Gastrocnemius medialis (tissue), 4 donors: ENCODE results near the gene EIF3M. TPM values are rescaled to one million over a fixed set of nuclear protein-coding genes. Genes with fewer than 3 reads are reported as not detected.
"Not testable (repeated sequence)": the region's sequence is repeated elsewhere in the genome, so short reads cannot be mapped to it uniquely, and the experiment has no call there.

Source experiments
- ATAC-seq, 2 donors: fragments of 150-250 bp; one replicate each; pipeline ENCODE4 v1.9.1; 2016
- DNase-seq, 2 donors: peaks; one replicate each; pipeline ENCODE4 v3.0.0-alpha.2; 2019
- H3K27ac ChIP-seq, 4 donors: fragments of 200-600 bp; sonication (generic); 1 replicate in 1 of 4; 2 replicates in 3 of 4; pipeline ENCODE4 v1.5.1; 2016 to 2018; ENCODE audit warnings: mild to moderate bottlenecking in 2 of 4, moderate library complexity in 1 of 4
- H3K27me3 ChIP-seq, 3 donors: fragments of 200-600 bp; sonication (generic) in 2 of 3; 1 replicate in 1 of 3; 2 replicates in 2 of 3; pipeline versions ENCODE4 v1.5.1 to v1.6.0; 2016 to 2019; ENCODE audit warnings: mild to moderate bottlenecking in 1 of 3, moderate library complexity in 1 of 3
- H3K36me3 ChIP-seq, 2 donors: fragments of 200-600 bp; sonication (generic) in 1 of 2; one replicate each; pipeline ENCODE4 v1.5.1; 2017 to 2018
- H3K4me1 ChIP-seq, 2 donors: fragments of 200-600 bp; sonication (generic) in 1 of 2; one replicate each; pipeline ENCODE4 v1.5.1; 2016 to 2017; ENCODE audit warnings: mild to moderate bottlenecking in 2 of 2
- H3K4me3 ChIP-seq, 4 donors: fragments of 200-600 bp; sonication (generic) in 3 of 4; 1 replicate in 1 of 4; 2 replicates in 3 of 4; pipeline ENCODE4 v1.5.1; 2016 to 2019; ENCODE audit warnings: mild to moderate bottlenecking in 2 of 4
- H3K9me3 ChIP-seq, 3 donors: fragments of 200-600 bp; sonication (generic) in 2 of 3; 1 replicate in 1 of 3; 2 replicates in 2 of 3; pipeline ENCODE4 v1.5.1; 2016 to 2019
- CTCF ChIP-seq, 5 experiments: fragments of 450-650 bp in 3 of 5; fragments of 200-600 bp in 2 of 5; sonication (generic) in 2 of 5; IDR thresholded peaks in 4 of 5; conservative IDR thresholded peaks in 1 of 5; 1 replicate in 4 of 5; 2 replicates in 1 of 5; pipeline ENCODE4 v1.5.1; 2016 to 2019; ENCODE audit warnings: antibody characterized with exemption in 5 of 5, mild to moderate bottlenecking in 3 of 5, moderate library complexity in 3 of 5
- POLR2A ChIP-seq, 2 donors: fragments of 450-650 bp; IDR thresholded peaks; one replicate each; pipeline ENCODE4 v1.6.1; 2017; ENCODE audit warnings: antibody characterized with exemption in 2 of 2, mild to moderate bottlenecking in 2 of 2, moderate library complexity in 2 of 2
- in situ Hi-C, 4 donors: fragments of 200-750 bp; cut with MboI; loops; one replicate each; pipeline versions ENCODE4 v1.15.0 to v1.8.0; 2017; ENCODE audit warnings: low sequenced_read_pairs in 4 of 4
- intact Hi-C: fragments of 100-400 bp; cut with DNase I; formaldehyde crosslinking; loops from one replicate; pipeline ENCODE4 v1.15.1; 2023; ENCODE audit warnings: low total_unique reads
- total RNA-seq, 4 donors: library from RNA; depleted of rRNA; stranded (reverse); fragments of >200 nt; gene quantifications; one replicate each; pipeline versions ENCODE4 v1.1.0 to v1.2.3, GENCODE V29; 2016

EIF3M gene
- total RNA-seq, 4 donors from 2014 or later = 335 to 393 (median 355) TPM

- peaks cover 13 to 15% of the 10 kb centered on the region in 2 donors for H3K4me1 ChIP-seq
- H3K36me3 ChIP-seq = no peaks in the 10 kb centered on the region
- no peak overlapping the region for H3K4me3 ChIP-seq
- no peaks in the 10 kb centered on the region for H3K9me3 ChIP-seq
- no peak for TF ChIP-seq CTCF (IDR thresholded peaks at IDR 0.05 in 4 of 5, conservative IDR thresholded peaks at IDR 0.05 in 1 of 5)
- TF ChIP-seq POLR2A (IDR thresholded peaks at IDR 0.05) = no peak
- intact Hi-C loops (loop anchor here (5.0 to 10.0 kb wide), 2 partner anchors 311 to 583 kb away; partner anchors contain the start of genes CSTF3 and QSER1), in situ Hi-C loops (loop anchor here in 3 of 4 donors (25.0 kb wide), 3 partner anchors 306 to 581 kb away; partner anchors contain the start of genes CSTF3 (in 2 of the 3), QSER1 (in 1 of the 3) and TCP11L1 (in 1 of the 3))
- ATAC-seq = no peak
- no peak for DNase-seq
- H3K27ac ChIP-seq = no peak overlapping the region
- H3K27me3 ChIP-seq = peaks cover 0 to 6% (median 0%) of the 10 kb centered on the region in 3 donors
Observed at GRCh38 chr11:32581556-32581955, 2.1 kb upstream of the EIF3M start.

DNA sequence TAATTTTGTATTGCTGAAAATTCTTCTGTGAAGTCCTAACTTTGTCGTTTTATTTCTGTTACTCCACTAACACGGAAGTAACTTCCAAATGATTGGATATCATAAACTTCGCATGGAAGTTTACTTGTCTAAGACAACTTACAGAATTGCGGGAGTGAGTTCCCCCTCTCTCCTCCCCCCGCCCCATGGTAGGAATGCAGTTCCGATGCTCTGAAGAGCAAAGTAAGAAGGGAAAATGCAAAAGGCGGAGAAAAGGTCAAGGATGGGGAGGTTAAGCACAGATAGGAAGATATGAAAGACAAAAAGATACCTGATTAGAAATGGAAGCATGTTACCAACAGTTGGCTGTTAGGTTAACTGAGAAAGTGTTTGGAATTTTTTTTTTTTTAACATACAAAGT, 1.3 kb downstream of the EIF3M start:
- Histone ChIP-seq H3K9me3 (no peaks in the 10 kb centered on the region), H3K27me3 (no peaks in the 10 kb centered on the region), H3K4me3 (peak overlapping the region; percentile 76 to 92 (median 80)), H3K4me1 (peaks cover 21 to 24% of the 10 kb centered on the region in 2 donors), H3K27ac (no peak overlapping the region), H3K36me3 (peaks cover 0 to 12% of the 10 kb centered on the region in 2 donors)
- DNase-seq (no peak), ATAC-seq (no peak)
- in situ Hi-C loops (loop anchor here in 3 of 4 donors (25.0 kb wide), 3 partner anchors 302 to 577 kb away; partner anchors contain the start of genes CSTF3 (in 2 of the 3), QSER1 (in 1 of the 3) and TCP11L1 (in 1 of the 3)), intact Hi-C loops (loop anchor here (5.0 to 10.0 kb wide), 2 partner anchors 307 to 580 kb away; partner anchors contain the start of genes CSTF3 and QSER1)
- TF ChIP-seq CTCF (IDR thresholded peaks at IDR 0.05 in 4 of 5, conservative IDR thresholded peaks at IDR 0.05 in 1 of 5) = no peak
- TF ChIP-seq POLR2A (IDR thresholded peaks at IDR 0.05) = no peak

- DNase-seq (no peak), ATAC-seq (no peak)
- H3K36me3 ChIP-seq = peaks cover 3 to 30% of the 10 kb centered on the region in 2 donors
- no peak overlapping the region for H3K27ac ChIP-seq
- no peak overlapping the region for H3K4me3 ChIP-seq
- TF ChIP-seq CTCF (IDR thresholded peaks at IDR 0.05 in 4 of 5, conservative IDR thresholded peaks at IDR 0.05 in 1 of 5) = no peak
- no peaks in the 10 kb centered on the region for H3K9me3 ChIP-seq
- intact Hi-C loops = loop anchor here (10.0 kb wide), 1 partner anchor 578 kb away; the partner anchor contains the start of gene CSTF3
- in situ Hi-C loops = loop anchor here in 3 of 4 donors (25.0 kb wide), 3 partner anchors 301 to 576 kb away; partner anchors contain the start of genes CSTF3 (in 2 of the 3), QSER1 (in 1 of the 3) and TCP11L1 (in 1 of the 3)
- peaks cover 21 to 24% of the 10 kb centered on the region in 2 donors for H3K4me1 ChIP-seq
- H3K27me3 ChIP-seq = no peaks in the 10 kb centered on the region
Observed at GRCh38 chr11:32586576-32587190, 3.1 kb downstream of the EIF3M start.

- H3K9me3 ChIP-seq = no peaks in the 10 kb centered on the region
- no peak for TF ChIP-seq POLR2A (IDR thresholded peaks at IDR 0.05)
- no peak for TF ChIP-seq CTCF (IDR thresholded peaks at IDR 0.05 in 4 of 5, conservative IDR thresholded peaks at IDR 0.05 in 1 of 5)
- ATAC-seq = no peak
- intact Hi-C loops (no loop called here), in situ Hi-C loops (loop anchor here in 3 of 4 donors (25.0 kb wide), 3 partner anchors 293 to 568 kb away; partner anchors contain the start of genes CSTF3 (in 2 of the 3), QSER1 (in 1 of the 3) and TCP11L1 (in 1 of the 3))
- no peak for DNase-seq
- no peak overlapping the region for H3K27ac ChIP-seq
- no peaks in the 10 kb centered on the region for H3K27me3 ChIP-seq
- no peaks in the 10 kb centered on the region for H3K4me1 ChIP-seq
- peaks cover 7 to 92% of the 10 kb centered on the region in 2 donors for H3K36me3 ChIP-seq
- H3K4me3 ChIP-seq = no peak overlapping the region
Observed at GRCh38 chr11:32594272-32594671, 10.6 kb downstream of the EIF3M start.

DNA sequence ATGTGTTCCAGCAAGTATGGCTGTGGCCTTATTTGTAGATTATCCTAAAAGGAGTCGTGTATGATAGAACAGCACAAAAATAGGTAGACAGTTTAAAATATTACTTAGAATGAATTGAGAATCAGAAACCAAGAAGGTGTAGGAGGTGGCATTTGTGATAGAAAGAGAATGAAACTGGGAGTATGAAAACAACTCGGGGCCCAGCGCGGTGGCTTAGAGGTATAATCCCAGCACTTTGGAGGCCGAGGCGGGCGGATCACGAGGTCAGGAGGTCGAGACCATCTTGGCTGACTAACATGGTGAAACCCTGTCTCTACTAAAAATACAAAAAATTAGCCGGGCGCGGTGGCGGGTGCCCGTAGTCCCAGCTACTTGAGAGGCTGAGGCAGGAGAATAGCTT, 12.5 kb downstream of the EIF3M start:
- ATAC-seq, H3K9me3 ChIP-seq, DNase-seq, H3K27ac ChIP-seq, H3K4me3 ChIP-seq, H3K27me3 ChIP-seq, intact Hi-C loops, H3K4me1 ChIP-seq: not testable (repeated sequence)
- in situ Hi-C loops = loop anchor here in 3 of 4 donors (25.0 kb wide), 3 partner anchors 291 to 566 kb away; partner anchors contain the start of genes CSTF3 (in 2 of the 3), QSER1 (in 1 of the 3) and TCP11L1 (in 1 of the 3)
- peaks cover 4 to 80% of the 10 kb centered on the region in 2 donors for H3K36me3 ChIP-seq
